ENCODE data around the gene CST8. TPM values are rescaled to one million over a fixed set of nuclear protein-coding genes. Genes with fewer than 3 reads are reported as not detected.

Gene CST8
- total RNA-seq, 1 donor: not detected

- Histone ChIP-seq H4K20me1 (ENCODE audit: insufficient read depth, low read length) (no peaks in the 10 kb centered on the region), H2AFZ (ENCODE audit: low read length) (no peak overlapping the region), H3K79me2 (ENCODE audit: insufficient read depth, low read length) (no peaks in the 10 kb centered on the region), H3K27ac (ENCODE audit: low read depth, low read length) (no peak overlapping the region), H3K9me3 (ENCODE audit: low read depth, low read length) (no peaks in the 10 kb centered on the region), H3K36me3 (ENCODE audit: insufficient read depth, low read length) (no peaks in the 10 kb centered on the region), H3K27me3 (ENCODE audit: insufficient read depth, low read length) (no peaks in the 10 kb centered on the region), H3K4me3 (ENCODE audit: insufficient read depth, low read length) (no peak overlapping the region), H3K4me2 (ENCODE audit: insufficient read depth, low read length) (no peak overlapping the region), H3K4me1 (ENCODE audit: insufficient read depth, low read length) (no peaks in the 10 kb centered on the region)
- no peak for DNase-seq (ENCODE audit: insufficient read length, low spot score, missing footprints)
- TF ChIP-seq CTCF (IDR thresholded peaks at IDR 0.05; ENCODE audit: extremely low read depth, low read depth, low read length): no peak
Measured at GRCh38 chr20:23533161-23533560, 42.2 kb downstream of the CST8 start.

GRCh38 chr20:23534801-23535593, 44.1 kb downstream of the CST8 start:
- H3K4me3 ChIP-seq (ENCODE audit: insufficient read depth, low read length): no peak overlapping the region
- no peaks in the 10 kb centered on the region for H3K9me3 ChIP-seq (ENCODE audit: low read depth, low read length)
- no peaks in the 10 kb centered on the region for H4K20me1 ChIP-seq (ENCODE audit: insufficient read depth, low read length)
- TF ChIP-seq CTCF (IDR thresholded peaks at IDR 0.05; ENCODE audit: extremely low read depth, low read depth, low read length): no peak
- H3K27me3 ChIP-seq (ENCODE audit: insufficient read depth, low read length): no peaks in the 10 kb centered on the region
- no peaks in the 10 kb centered on the region for H3K36me3 ChIP-seq (ENCODE audit: insufficient read depth, low read length)
- no peak overlapping the region for H3K27ac ChIP-seq (ENCODE audit: low read depth, low read length)
- H3K79me2 ChIP-seq (ENCODE audit: insufficient read depth, low read length): no peaks in the 10 kb centered on the region
- H3K4me2 ChIP-seq (ENCODE audit: insufficient read depth, low read length): no peak overlapping the region
- DNase-seq (ENCODE audit: insufficient read length, low spot score, missing footprints): no peak
- H3K4me1 ChIP-seq (ENCODE audit: insufficient read depth, low read length): no peaks in the 10 kb centered on the region
- H2AFZ ChIP-seq (ENCODE audit: low read length): no peak overlapping the region

- no peak for TF ChIP-seq CTCF (IDR thresholded peaks at IDR 0.05; ENCODE audit: extremely low read depth, low read depth, low read length)
- Histone ChIP-seq H3K4me1 (ENCODE audit: insufficient read depth, low read length) (no peaks in the 10 kb centered on the region), H3K9me3 (ENCODE audit: low read depth, low read length) (no peaks in the 10 kb centered on the region), H2AFZ (ENCODE audit: low read length) (no peak overlapping the region), H3K36me3 (ENCODE audit: insufficient read depth, low read length) (no peaks in the 10 kb centered on the region), H3K27me3 (ENCODE audit: insufficient read depth, low read length) (no peaks in the 10 kb centered on the region), H4K20me1 (ENCODE audit: insufficient read depth, low read length) (no peaks in the 10 kb centered on the region), H3K79me2 (ENCODE audit: insufficient read depth, low read length) (no peaks in the 10 kb centered on the region), H3K4me2 (ENCODE audit: insufficient read depth, low read length) (no peak overlapping the region), H3K4me3 (ENCODE audit: insufficient read depth, low read length) (no peak overlapping the region), H3K27ac (ENCODE audit: low read depth, low read length) (no peak overlapping the region)
- DNase-seq (ENCODE audit: insufficient read length, low spot score, missing footprints): peak; percentile 58
Measured at GRCh38 chr20:23536328-23536974, 45.5 kb downstream of the CST8 start.

GRCh38 chr20:23537030-23537429, 46.1 kb downstream of the CST8 start:
- Histone ChIP-seq H3K27ac (ENCODE audit: low read depth, low read length) (no peak overlapping the region), H3K4me2 (ENCODE audit: insufficient read depth, low read length) (no peak overlapping the region), H3K9me3 (ENCODE audit: low read depth, low read length) (no peaks in the 10 kb centered on the region), H3K27me3 (ENCODE audit: insufficient read depth, low read length) (no peaks in the 10 kb centered on the region), H3K4me3 (ENCODE audit: insufficient read depth, low read length) (no peak overlapping the region), H3K4me1 (ENCODE audit: insufficient read depth, low read length) (no peaks in the 10 kb centered on the region), H3K79me2 (ENCODE audit: insufficient read depth, low read length) (no peaks in the 10 kb centered on the region), H4K20me1 (ENCODE audit: insufficient read depth, low read length) (no peaks in the 10 kb centered on the region), H3K36me3 (ENCODE audit: insufficient read depth, low read length) (no peaks in the 10 kb centered on the region), H2AFZ (ENCODE audit: low read length) (no peak overlapping the region)
- no peak for DNase-seq (ENCODE audit: insufficient read length, low spot score, missing footprints)
- TF ChIP-seq CTCF (IDR thresholded peaks at IDR 0.05; ENCODE audit: extremely low read depth, low read depth, low read length): no peak
